Muscle of leg (tissue), 11 donors: ENCODE data around the gene SYNDIG1. TPM values are rescaled to one million over a fixed set of nuclear protein-coding genes. Genes with fewer than 3 reads are reported as not detected.
A peak's percentile ranks its signal among the peaks of the same experiment; 100 is the strongest.

Experiments
- DNase-seq: peaks from one replicate; pipeline ENCODE4 v3.0.0; 2013
- H3K27ac ChIP-seq: one replicate; pipeline ENCODE4 v1.5.1; 2013; ENCODE audit warnings: mild to moderate bottlenecking, low read length, control low read depth
- H3K27me3 ChIP-seq: one replicate; pipeline ENCODE4 v1.6.1; 2013; ENCODE audit warnings: low read length; ENCODE audit not compliant: control insufficient read depth, insufficient read depth
- H3K36me3 ChIP-seq: one replicate; pipeline ENCODE4 v1.6.1; 2013; ENCODE audit warnings: low read length; ENCODE audit not compliant: control insufficient read depth, insufficient read depth
- H3K4me1 ChIP-seq: one replicate; pipeline ENCODE4 v1.6.1; 2013; ENCODE audit warnings: low read length; ENCODE audit not compliant: control insufficient read depth, insufficient read depth
- H3K4me3 ChIP-seq: one replicate; pipeline ENCODE4 v1.5.1; 2013; ENCODE audit warnings: low read length, control low read depth
- H3K9me3 ChIP-seq: replicated peaks from 2 replicates; pipeline ENCODE4 v1.6.1; 2013; ENCODE audit warnings: low read depth, low read length; ENCODE audit not compliant: control insufficient read depth
- WGBS: methylation state at CpG from one replicate; pipeline ENCODE4 v1.1.5; 2013; ENCODE audit warnings: missing lambda C conversion rate; ENCODE audit not compliant: insufficient coverage; 5-methylcytosine and 5-hydroxymethylcytosine counted together
- polyA plus RNA-seq, 8 donors: library from polyadenylated mRNA; unstranded; fragments of 120-200 nt; gene quantifications; one replicate each; pipeline versions ENCODE4 v1.2.1 to v1.2.3, GENCODE V29; 2013; ENCODE audit warnings: inconsistent platforms in 1 of 8, low replicate concordance in 1 of 8; ENCODE audit not compliant: insufficient read length in 8 of 8, insufficient read depth in 1 of 8
- total RNA-seq: library from RNA; stranded (reverse); fragments of 120-200 nt; gene quantifications from one replicate; pipeline ENCODE4 v1.2.4, GENCODE V29; 2013

The SYNDIG1 gene
- total and polyA plus RNA-seq, 9 donors = 2.5 to 5.3 (median 4.3) TPM

GRCh38 chr20:24456398-24456781 is 13.0 kb upstream of the SYNDIG1 start:
- Histone ChIP-seq H3K9me3 (no peaks in the 10 kb centered on the region), H3K4me1 (peaks cover 7% of the 10 kb centered on the region), H3K27me3 (peaks cover 5% of the 10 kb centered on the region), H3K27ac (no peak overlapping the region), H3K36me3 (no peaks in the 10 kb centered on the region), H3K4me3 (no peak overlapping the region)
- no peak for DNase-seq
- 55% methylated on average over 3 of the region's 3 CpGs for WGBS

GRCh38 chr20:24458436-24458835 is 11.0 kb upstream of the SYNDIG1 start:
- no peaks in the 10 kb centered on the region for H3K36me3 ChIP-seq
- WGBS = 10% methylated on average over 2 of the region's 2 CpGs
- no peak for DNase-seq
- no peak overlapping the region for H3K27ac ChIP-seq
- peaks cover 5% of the 10 kb centered on the region for H3K27me3 ChIP-seq
- H3K4me3 ChIP-seq = no peak overlapping the region
- H3K9me3 ChIP-seq = no peaks in the 10 kb centered on the region
- peaks cover 19% of the 10 kb centered on the region for H3K4me1 ChIP-seq

- H3K27ac ChIP-seq = no peak overlapping the region
- no peak for DNase-seq
- no peaks in the 10 kb centered on the region for H3K9me3 ChIP-seq
- H3K4me3 ChIP-seq = no peak overlapping the region
- peaks cover 7% of the 10 kb centered on the region for H3K27me3 ChIP-seq
- peaks cover 32% of the 10 kb centered on the region for H3K4me1 ChIP-seq
- H3K36me3 ChIP-seq = no peaks in the 10 kb centered on the region
- no CpG with 5 or more reads among the region's 2 CpGs for WGBS
Measured at GRCh38 chr20:24459733-24460132, 9.7 kb upstream of the SYNDIG1 start.

- H3K9me3 ChIP-seq = no peaks in the 10 kb centered on the region
- no peak overlapping the region for H3K4me3 ChIP-seq
- no peak for DNase-seq
- WGBS = 89% methylated on average over 3 of the region's 7 CpGs
- no peaks in the 10 kb centered on the region for H3K36me3 ChIP-seq
- no peak overlapping the region for H3K27ac ChIP-seq
- peaks cover 5% of the 10 kb centered on the region for H3K27me3 ChIP-seq
- H3K4me1 ChIP-seq = peaks cover 39% of the 10 kb centered on the region
Measured at GRCh38 chr20:24460712-24461111, 8.7 kb upstream of the SYNDIG1 start.

DNA sequence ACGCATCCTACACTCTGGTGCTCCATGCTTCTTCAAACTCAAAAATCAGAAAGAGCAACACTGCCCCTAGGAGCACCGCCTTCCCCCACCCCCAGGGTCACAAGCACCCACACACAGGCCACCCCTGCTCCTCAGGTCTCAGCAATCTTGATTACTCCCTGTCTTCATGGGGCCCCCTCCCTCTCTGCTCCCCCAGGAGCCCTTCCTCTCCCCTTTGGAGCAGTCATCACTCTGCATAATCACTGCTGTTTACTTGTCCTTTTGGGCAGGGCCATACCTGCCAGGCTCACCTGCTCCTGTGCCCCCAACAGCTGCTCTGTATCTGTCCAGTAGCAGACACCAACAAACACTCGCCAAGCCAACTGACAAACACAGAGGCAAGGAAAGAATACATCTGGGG is 7.6 kb upstream of the SYNDIG1 start:
- H3K4me1 ChIP-seq = peaks cover 39% of the 10 kb centered on the region
- 81% methylated on average over 3 of the region's 3 CpGs for WGBS
- H3K9me3 ChIP-seq = no peaks in the 10 kb centered on the region
- H3K27me3 ChIP-seq = peaks cover 3% of the 10 kb centered on the region
- DNase-seq = no peak
- no peaks in the 10 kb centered on the region for H3K36me3 ChIP-seq
- H3K4me3 ChIP-seq = no peak overlapping the region
- peak overlapping the region; percentile 60 for H3K27ac ChIP-seq

- no peaks in the 10 kb centered on the region for H3K36me3 ChIP-seq
- peaks cover 2% of the 10 kb centered on the region for H3K27me3 ChIP-seq
- peaks cover 39% of the 10 kb centered on the region for H3K4me1 ChIP-seq
- H3K4me3 ChIP-seq = no peak overlapping the region
- 67% methylated on average over 2 of the region's 4 CpGs for WGBS
- no peaks in the 10 kb centered on the region for H3K9me3 ChIP-seq
- peak overlapping the region; percentile 60 for H3K27ac ChIP-seq
- DNase-seq = peak; percentile 73
Measured at GRCh38 chr20:24462460-24463010, 6.9 kb upstream of the SYNDIG1 start.

DNA sequence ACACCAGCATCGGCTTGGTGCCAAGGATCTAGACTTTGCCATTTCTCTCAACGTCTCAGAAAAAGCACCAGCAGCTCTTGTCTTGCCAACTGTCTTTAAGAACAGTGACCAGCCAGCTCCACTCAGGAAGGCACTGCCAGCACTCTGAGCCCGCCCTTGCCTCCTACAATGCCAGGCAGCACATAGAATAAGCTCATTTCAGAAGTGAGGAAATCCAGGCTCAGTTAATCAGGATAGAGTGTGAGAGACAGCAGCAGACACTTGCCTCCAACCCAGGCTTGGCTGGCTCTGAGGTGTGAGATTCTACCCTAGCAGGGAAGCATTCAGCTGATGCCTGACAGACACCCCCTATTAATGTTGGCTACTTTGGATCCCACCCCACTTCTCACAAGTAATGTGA is 4.3 kb upstream of the SYNDIG1 start:
- H3K4me1 ChIP-seq = peaks cover 38% of the 10 kb centered on the region
- peaks cover 21% of the 10 kb centered on the region for H3K27me3 ChIP-seq
- peak; percentile 24 for DNase-seq
- H3K36me3 ChIP-seq = no peaks in the 10 kb centered on the region
- H3K4me3 ChIP-seq = no peak overlapping the region
- WGBS = 66% methylated on average over 2 of the region's 3 CpGs
- H3K27ac ChIP-seq = peak overlapping the region; percentile 24
- no peaks in the 10 kb centered on the region for H3K9me3 ChIP-seq

DNA sequence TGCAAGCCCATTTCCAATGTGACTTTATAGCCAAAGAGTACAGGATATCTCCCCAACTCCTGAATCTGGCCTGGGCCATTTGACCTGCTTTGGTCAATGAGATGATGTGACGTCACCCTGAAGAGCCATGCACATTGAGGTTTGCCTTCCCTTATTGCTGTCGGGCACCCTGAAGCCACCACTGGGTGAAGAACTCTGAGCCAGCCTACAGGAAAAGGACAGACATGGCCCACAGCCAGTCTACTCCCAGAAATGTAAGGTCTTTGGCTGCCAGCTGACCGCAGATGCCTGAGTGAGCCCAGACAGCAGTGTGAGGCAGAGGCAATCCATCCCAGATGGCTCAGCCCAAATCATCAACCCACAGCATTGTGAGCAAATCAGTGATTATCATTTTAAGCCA is 3.7 kb upstream of the SYNDIG1 start:
- no peaks in the 10 kb centered on the region for H3K9me3 ChIP-seq

GRCh38 chr20:24468401-24469115 is 871 bp upstream of the SYNDIG1 start:
- Histone ChIP-seq H3K9me3 (no peaks in the 10 kb centered on the region), H3K27ac (no peak overlapping the region), H3K4me3 (peak overlapping the region; percentile 46), H3K27me3 (peaks cover 38% of the 10 kb centered on the region), H3K36me3 (no peaks in the 10 kb centered on the region), H3K4me1 (peaks cover 35% of the 10 kb centered on the region)
- DNase-seq = no peak
- WGBS = 9% methylated on average over 16 of the region's 23 CpGs

More for the DNA sequence above, 3.7 kb upstream of the SYNDIG1 start:
- H3K27ac ChIP-seq = no peak overlapping the region
- peak; percentile 67 for DNase-seq
- no peak overlapping the region for H3K4me3 ChIP-seq
- peaks cover 42% of the 10 kb centered on the region for H3K4me1 ChIP-seq
- H3K36me3 ChIP-seq = no peaks in the 10 kb centered on the region
- 62% methylated on average over 3 of the region's 3 CpGs for WGBS
- peaks cover 27% of the 10 kb centered on the region for H3K27me3 ChIP-seq

- Histone ChIP-seq H3K9me3 (no peaks in the 10 kb centered on the region), H3K27ac (no peak overlapping the region), H3K27me3 (peaks cover 36% of the 10 kb centered on the region), H3K36me3 (no peaks in the 10 kb centered on the region), H3K4me1 (peaks cover 20% of the 10 kb centered on the region), H3K4me3 (peak overlapping the region; percentile 46)
- WGBS = under 1% methylated on average over 59 of the region's 62 CpGs
- no peak for DNase-seq
Measured at GRCh38 chr20:24469894-24470745, 691 bp downstream of the SYNDIG1 start.
